GM18858 (cell line): Measurements from ENCODE around the gene BMPER.

Source experiments
- ATAC-seq: cut with Tn5 transposase; IDR thresholded peaks from one replicate; pipeline ENCODE4 v1.9.1; 2021; ENCODE audit not compliant: unreplicated experiment

Gene BMPER

GRCh38 chr7:33921216-33921938, 16.0 kb downstream of the BMPER start:
- no peak for ATAC-seq

- ATAC-seq = no peak
Observed at GRCh38 chr7:33922820-33923219, 17.5 kb downstream of the BMPER start.

DNA sequence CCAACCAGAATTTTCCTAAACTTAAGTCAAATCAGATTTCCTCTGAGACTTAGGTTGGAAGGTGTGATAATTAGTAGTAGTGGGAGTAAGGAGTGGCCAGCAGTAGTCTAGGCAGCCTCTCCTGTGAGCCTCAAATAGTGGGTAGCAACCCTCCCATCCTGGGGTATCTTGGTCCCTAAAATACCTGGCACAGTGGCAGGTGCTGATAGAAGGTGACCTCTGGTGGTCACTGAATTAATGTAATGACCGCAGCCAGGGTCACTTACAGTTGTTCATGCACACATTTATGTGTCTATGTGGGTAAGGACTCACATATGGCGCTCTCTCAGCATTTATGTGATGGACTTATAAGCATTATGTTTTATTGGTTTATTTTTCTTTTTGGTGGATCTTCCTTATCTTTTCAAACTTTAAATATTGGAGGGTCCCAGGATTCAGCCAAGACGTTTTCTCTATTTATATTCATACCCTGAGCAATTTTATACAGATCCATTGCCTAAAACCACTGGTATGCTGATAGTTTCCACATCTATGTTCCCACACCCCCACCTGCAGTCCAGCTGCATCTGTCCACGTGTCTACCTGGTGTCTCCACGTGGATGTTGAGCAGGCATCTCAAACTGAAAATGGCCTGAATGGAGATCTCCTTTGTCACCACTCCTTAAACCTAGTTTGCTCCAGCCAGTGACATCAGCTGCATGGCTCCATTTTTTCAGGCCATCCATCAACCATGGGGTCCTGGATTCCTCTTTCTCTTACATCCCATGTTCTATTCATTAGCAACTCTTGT, 18.3 kb downstream of the BMPER start:
- ATAC-seq = no peak

DNA sequence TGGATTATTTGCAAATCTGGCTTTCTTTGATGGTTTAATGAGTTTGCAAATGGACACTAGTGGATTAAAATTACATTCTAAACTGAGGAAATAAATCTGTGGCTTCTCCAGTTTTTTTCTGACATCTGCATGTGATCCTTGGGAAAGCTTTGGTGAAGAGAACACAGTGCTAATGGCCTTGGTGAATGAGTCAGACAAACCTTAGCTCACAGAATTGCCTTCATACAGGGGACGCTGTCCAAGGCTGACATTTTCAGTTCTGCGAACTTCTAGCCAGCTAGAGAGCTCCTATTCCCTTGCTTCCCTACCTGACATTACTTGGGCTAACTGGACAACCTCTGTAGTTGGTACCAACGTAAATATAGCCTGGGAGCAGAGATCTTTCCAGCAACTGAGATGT, 21.2 kb downstream of the BMPER start:
- no peak for ATAC-seq

DNA sequence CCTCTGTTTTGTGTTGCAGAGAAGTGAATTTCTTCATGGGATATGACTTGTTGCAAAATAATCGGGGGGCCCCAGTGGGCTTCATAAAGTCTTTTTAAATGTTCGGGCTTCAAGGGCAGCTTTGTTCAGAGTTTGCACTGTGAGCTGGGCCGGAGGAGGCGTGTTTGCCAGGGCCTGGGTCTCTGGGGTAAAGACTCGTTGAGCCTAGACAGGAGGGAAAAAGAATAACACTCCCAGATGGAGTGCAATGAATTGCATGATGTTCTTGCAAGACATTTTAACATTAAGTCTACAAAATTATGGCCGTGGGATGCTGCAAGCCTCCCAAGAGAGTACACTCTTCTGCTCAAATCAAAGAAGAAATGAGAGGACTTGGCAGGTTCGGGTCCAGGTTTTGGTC, 23.6 kb downstream of the BMPER start:
- no peak for ATAC-seq

DNA sequence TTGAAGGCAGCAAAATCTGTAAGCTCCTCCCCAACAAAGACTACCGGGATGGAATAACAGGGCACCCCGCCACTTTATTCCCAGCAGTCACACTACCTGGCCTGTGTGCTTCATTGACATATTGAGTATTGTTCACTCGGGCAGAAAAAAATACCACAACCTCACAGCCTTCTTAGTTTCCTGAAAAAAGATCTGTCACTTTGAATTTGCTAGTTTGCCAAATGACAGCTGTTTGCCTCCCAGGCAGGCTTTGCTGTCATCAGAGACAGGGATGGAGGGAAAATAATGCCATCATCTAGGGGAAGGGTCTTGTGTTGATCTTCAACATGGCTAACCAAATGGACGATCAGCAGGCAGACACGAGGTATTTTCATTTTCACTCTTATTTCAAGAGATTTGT, 26.9 kb downstream of the BMPER start:
- no peak for ATAC-seq

GRCh38 chr7:33932832-33933468, 27.6 kb downstream of the BMPER start:
- ATAC-seq = peak; percentile 88

- no peak for ATAC-seq
Observed at GRCh38 chr7:33933611-33934281, 28.4 kb downstream of the BMPER start.

GRCh38 chr7:33934391-33934790, 29.1 kb downstream of the BMPER start:
- no peak for ATAC-seq

DNA sequence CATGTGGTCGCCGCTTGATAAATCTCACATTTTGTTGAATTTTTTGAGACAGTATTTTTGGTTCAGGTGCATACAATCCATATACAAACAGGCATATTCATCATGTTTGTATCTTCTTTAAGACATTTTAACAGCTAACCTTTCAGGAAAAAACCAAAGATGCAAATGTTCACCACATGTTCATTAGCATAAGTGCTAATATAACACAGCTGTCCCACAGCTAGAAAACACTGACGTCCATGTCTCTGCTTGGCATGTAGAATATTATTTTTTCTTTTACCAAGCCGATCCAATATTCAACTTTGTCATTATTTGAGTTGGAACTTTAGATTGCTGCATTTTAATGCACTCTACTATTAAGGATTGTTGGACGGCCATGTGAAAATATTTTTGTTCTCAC, 31.2 kb downstream of the BMPER start:
- ATAC-seq = no peak

- no peak for ATAC-seq
Observed at GRCh38 chr7:33937871-33938270, 32.5 kb downstream of the BMPER start.

DNA sequence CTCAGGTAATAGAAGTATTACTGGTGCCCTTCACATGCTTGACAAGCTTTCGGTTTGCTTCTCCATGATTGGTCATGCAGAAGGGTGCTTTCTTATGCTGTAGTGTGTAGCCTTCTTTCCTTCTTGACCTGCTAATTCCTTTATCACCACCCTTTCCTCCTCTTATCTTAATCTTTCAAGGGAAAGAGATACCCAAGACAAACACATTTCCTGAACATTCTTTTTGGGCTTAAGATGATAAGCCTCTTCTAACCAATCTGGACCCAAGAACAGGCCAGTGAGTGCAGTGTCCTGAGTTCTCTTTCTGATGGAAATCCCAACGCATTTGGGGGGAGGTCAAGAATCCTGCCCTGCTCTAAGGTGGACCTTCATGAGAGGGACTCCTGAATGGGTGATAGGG, 33.8 kb downstream of the BMPER start:
- ATAC-seq = no peak

DNA sequence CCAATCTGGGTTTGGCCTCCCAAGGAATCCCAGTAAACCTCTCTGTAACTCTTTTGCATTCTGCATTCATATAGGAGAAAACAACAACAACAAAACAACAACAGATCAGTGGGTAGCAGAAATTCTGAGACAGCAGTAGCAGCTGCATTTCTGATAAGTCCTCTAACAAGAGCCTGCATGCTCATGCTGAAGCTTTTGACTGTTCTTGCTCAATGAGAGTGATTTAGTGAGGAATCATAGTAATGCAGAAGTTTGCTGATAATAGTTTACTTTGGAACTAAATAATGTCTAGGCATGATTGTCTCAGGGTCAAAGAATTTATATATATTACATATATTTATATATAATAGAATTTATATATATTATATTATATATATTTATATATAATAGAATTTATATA, 35.2 kb downstream of the BMPER start:
- ATAC-seq = no peak

- ATAC-seq = no peak
Observed at GRCh38 chr7:33941418-33941817, 36.1 kb downstream of the BMPER start.

- ATAC-seq = no peak
Observed at GRCh38 chr7:33946094-33946699, 40.9 kb downstream of the BMPER start.

GRCh38 chr7:33950047-33950714, 44.8 kb downstream of the BMPER start:
- no peak for ATAC-seq

DNA sequence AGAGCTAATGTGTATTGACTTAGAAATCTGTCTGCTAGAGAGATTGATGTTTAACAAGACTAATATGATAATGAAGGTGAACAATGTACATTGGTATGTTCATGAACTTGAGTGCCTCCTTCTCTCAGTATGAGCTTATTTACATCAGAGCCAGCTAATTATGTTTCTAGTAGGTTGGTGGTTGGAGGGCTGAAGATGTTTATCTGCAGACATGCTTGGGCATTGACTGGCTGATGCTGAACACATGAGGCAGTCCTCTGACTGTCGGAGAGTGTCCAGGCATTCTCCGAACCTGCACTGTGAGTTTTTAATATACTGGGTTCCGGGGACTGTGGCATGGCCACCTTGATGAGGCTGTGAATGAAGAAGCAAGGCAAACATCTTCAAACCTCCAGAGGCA, 47.5 kb downstream of the BMPER start:
- no peak for ATAC-seq

DNA sequence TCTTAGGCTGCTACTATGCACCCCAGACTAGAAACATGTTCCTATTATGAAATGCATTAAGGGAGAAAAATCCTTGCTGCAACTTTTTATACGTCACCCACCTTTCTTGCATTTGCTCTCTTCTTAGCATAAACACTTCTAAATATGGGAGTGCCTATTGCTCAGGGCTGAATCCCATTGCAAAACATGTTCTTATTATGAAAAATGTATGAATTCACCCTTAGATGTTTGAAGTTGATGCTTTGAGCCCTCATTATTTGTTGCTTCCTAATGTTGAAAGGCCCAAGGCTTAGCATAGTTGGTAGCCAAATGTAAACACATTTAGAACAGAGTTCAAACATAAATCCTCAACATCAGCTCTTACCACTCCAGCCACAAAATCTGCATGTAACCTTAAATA, 52.8 kb downstream of the BMPER start:
- ATAC-seq = no peak

GRCh38 chr7:33959676-33960075, 54.3 kb downstream of the BMPER start:
- no peak for ATAC-seq

DNA sequence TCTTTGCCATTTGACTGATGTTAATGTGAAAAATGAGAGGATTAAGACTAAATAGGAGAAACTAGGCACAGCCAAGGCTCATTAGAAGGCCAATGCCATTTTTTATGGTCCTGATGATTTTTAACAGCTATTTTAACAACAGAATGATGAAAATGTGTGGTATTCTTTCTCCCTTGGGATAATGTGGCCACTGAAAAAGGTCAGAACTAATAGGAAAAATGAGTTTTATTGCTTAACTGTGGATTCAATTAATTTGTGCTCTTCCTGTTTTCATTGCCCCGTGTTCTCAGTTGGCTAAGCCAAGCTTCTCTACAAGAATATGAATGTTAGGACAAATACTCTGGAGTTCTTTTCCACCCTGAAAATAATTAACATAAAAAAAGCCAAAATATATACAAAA, 56.6 kb downstream of the BMPER start:
- ATAC-seq = no peak
